Measurements from ENCODE around the gene BTBD9. TPM values are rescaled to one million over a fixed set of nuclear protein-coding genes. Genes with fewer than 3 reads are reported as not detected.

The BTBD9 gene
- total and polyA plus RNA-seq, 2 experiments from 2014 or later, result 10.0 to 13.7 TPM

GRCh38 chr6:38220069-38220723 is 419.5 kb downstream of the BTBD9 start:
- Histone ChIP-seq H3K4me1 (ENCODE audit: insufficient read depth) (no peaks in the 10 kb centered on the region), H3K9ac (no peak overlapping the region), H3K79me2 (ENCODE audit: insufficient read depth) (no peaks in the 10 kb centered on the region), H3K27me3 (replicated peaks; ENCODE audit: insufficient read depth) (no peaks in the 10 kb centered on the region), H2AFZ (no peak overlapping the region), H3K9me3 (ENCODE audit: low read depth) (no peaks in the 10 kb centered on the region), H3K4me3 (no peak overlapping the region), H3K27ac (no peak overlapping the region), H3F3A (ENCODE audit: insufficient read depth) (no peaks in the 10 kb centered on the region), H3K4me2 (ENCODE audit: unreplicated experiment) (no peak overlapping the region), H4K20me1 (ENCODE audit: insufficient read depth) (no peaks in the 10 kb centered on the region), H3K36me3 (ENCODE audit: low read depth) (no peaks in the 10 kb centered on the region), H3K9me2 (ENCODE audit: insufficient read depth) (no peaks in the 10 kb centered on the region)
- WGBS, 2 experiments (ENCODE audit: low coverage in 1 of 2, low lambda C conversion rate in 2 of 2, missing lambda C conversion rate in 2 of 2), result 79 to 91% methylated on average over 4 of the region's 4 CpGs
- in situ Hi-C loops (cut with MboI), result no loop called here
- no peak for TF ChIP-seq EZH2phosphoT487 (IDR thresholded peaks at IDR 0.05; ENCODE audit: insufficient read depth, low read depth)
- TF ChIP-seq EZH2 (IDR thresholded peaks at IDR 0.05; ENCODE audit: insufficient read depth, poor library complexity, severe bottlenecking), result no peak
- no peak for DNase-seq

- H4K20me1 ChIP-seq (ENCODE audit: insufficient read depth), result no peaks in the 10 kb centered on the region
- H3K27ac ChIP-seq, result no peak overlapping the region
- TF ChIP-seq EZH2phosphoT487 (IDR thresholded peaks at IDR 0.05; ENCODE audit: insufficient read depth, low read depth), result no peak
- TF ChIP-seq EZH2 (IDR thresholded peaks at IDR 0.05; ENCODE audit: insufficient read depth, poor library complexity, severe bottlenecking), result no peak
- H3F3A ChIP-seq (ENCODE audit: insufficient read depth), result no peaks in the 10 kb centered on the region
- H3K36me3 ChIP-seq (ENCODE audit: low read depth), result no peaks in the 10 kb centered on the region
- no peaks in the 10 kb centered on the region for H3K9me3 ChIP-seq (ENCODE audit: low read depth)
- no peak overlapping the region for H3K4me3 ChIP-seq
- H3K27me3 ChIP-seq (replicated peaks; ENCODE audit: insufficient read depth), result no peaks in the 10 kb centered on the region
- no peak overlapping the region for H3K9ac ChIP-seq
- in situ Hi-C loops (cut with MboI), result no loop called here
- 100% methylated on average over 1 of the region's 1 CpG for WGBS, 2 experiments (ENCODE audit: low coverage in 1 of 2, low lambda C conversion rate in 2 of 2, missing lambda C conversion rate in 2 of 2)
- H3K9me2 ChIP-seq (ENCODE audit: insufficient read depth), result no peaks in the 10 kb centered on the region
- no peak overlapping the region for H3K4me2 ChIP-seq (ENCODE audit: unreplicated experiment)
- no peaks in the 10 kb centered on the region for H3K79me2 ChIP-seq (ENCODE audit: insufficient read depth)
- no peak for DNase-seq
- H2AFZ ChIP-seq, result no peak overlapping the region
- peaks cover under 1% of the 10 kb centered on the region; the same call in 1 of the 2 replicates for H3K4me1 ChIP-seq (ENCODE audit: insufficient read depth)
These were observed 421.5 kb downstream of the BTBD9 start for GRCh38 chr6:38218235-38218634.

- 92 to 94% methylated on average over 3 of the region's 3 CpGs for WGBS, 2 experiments (ENCODE audit: low coverage in 1 of 2, low lambda C conversion rate in 2 of 2, missing lambda C conversion rate in 2 of 2)
- TF ChIP-seq EZH2phosphoT487 (IDR thresholded peaks at IDR 0.05; ENCODE audit: insufficient read depth, low read depth) (no peak), EZH2 (IDR thresholded peaks at IDR 0.05; ENCODE audit: insufficient read depth, poor library complexity, severe bottlenecking) (no peak)
- in situ Hi-C loops (cut with MboI), result no loop called here
These were observed 423.3 kb downstream of the BTBD9 start for GRCh38 chr6:38216451-38216850.

GRCh38 chr6:38215651-38216311 is 423.9 kb downstream of the BTBD9 start:
- Histone ChIP-seq H3K27ac (no peak overlapping the region), H3K27me3 (replicated peaks; ENCODE audit: insufficient read depth) (no peaks in the 10 kb centered on the region), H4K20me1 (ENCODE audit: insufficient read depth) (no peaks in the 10 kb centered on the region), H3F3A (ENCODE audit: insufficient read depth) (no peaks in the 10 kb centered on the region), H3K4me1 (ENCODE audit: insufficient read depth) (peaks cover 9% of the 10 kb centered on the region), H3K9ac (no peak overlapping the region), H2AFZ (no peak overlapping the region), H3K36me3 (ENCODE audit: low read depth) (no peaks in the 10 kb centered on the region), H3K4me2 (ENCODE audit: unreplicated experiment) (no peak overlapping the region), H3K9me3 (ENCODE audit: low read depth) (no peaks in the 10 kb centered on the region), H3K4me3 (no peak overlapping the region), H3K79me2 (ENCODE audit: insufficient read depth) (no peaks in the 10 kb centered on the region), H3K9me2 (ENCODE audit: insufficient read depth) (no peaks in the 10 kb centered on the region)
- TF ChIP-seq EZH2 (IDR thresholded peaks at IDR 0.05; ENCODE audit: insufficient read depth, poor library complexity, severe bottlenecking) (no peak), EZH2phosphoT487 (IDR thresholded peaks at IDR 0.05; ENCODE audit: insufficient read depth, low read depth) (no peak)
- no peak for DNase-seq
- in situ Hi-C loops (cut with MboI), result no loop called here
- 85 to 89% methylated on average over 5 of the region's 5 CpGs for WGBS, 2 experiments (ENCODE audit: low coverage in 1 of 2, low lambda C conversion rate in 2 of 2, missing lambda C conversion rate in 2 of 2)

More at GRCh38 chr6:38216451-38216850, 423.3 kb downstream of the BTBD9 start:
- no peaks in the 10 kb centered on the region for H3K9me3 ChIP-seq (ENCODE audit: low read depth)
- H3K4me3 ChIP-seq, result no peak overlapping the region
- no peak overlapping the region for H3K9ac ChIP-seq
- H4K20me1 ChIP-seq (ENCODE audit: insufficient read depth), result no peaks in the 10 kb centered on the region
- H3K4me2 ChIP-seq (ENCODE audit: unreplicated experiment), result no peak overlapping the region
- no peaks in the 10 kb centered on the region for H3F3A ChIP-seq (ENCODE audit: insufficient read depth)
- H2AFZ ChIP-seq, result no peak overlapping the region
- no peak for DNase-seq
- no peak overlapping the region for H3K27ac ChIP-seq
- H3K4me1 ChIP-seq (ENCODE audit: insufficient read depth), result peaks cover 9% of the 10 kb centered on the region
- no peaks in the 10 kb centered on the region for H3K9me2 ChIP-seq (ENCODE audit: insufficient read depth)
- H3K36me3 ChIP-seq (ENCODE audit: low read depth), result no peaks in the 10 kb centered on the region
- no peaks in the 10 kb centered on the region for H3K27me3 ChIP-seq (replicated peaks; ENCODE audit: insufficient read depth)
- H3K79me2 ChIP-seq (ENCODE audit: insufficient read depth), result no peaks in the 10 kb centered on the region

Measured in GM23248 (cell line).